GM21786 (cell line): Measurements from ENCODE around the gene RRP8.

ENCODE experiments used
- ATAC-seq: cut with Tn5 transposase; IDR thresholded peaks from one replicate; pipeline ENCODE4 v1.9.1; 2021; ENCODE audit not compliant: unreplicated experiment

RRP8 gene

DNA sequence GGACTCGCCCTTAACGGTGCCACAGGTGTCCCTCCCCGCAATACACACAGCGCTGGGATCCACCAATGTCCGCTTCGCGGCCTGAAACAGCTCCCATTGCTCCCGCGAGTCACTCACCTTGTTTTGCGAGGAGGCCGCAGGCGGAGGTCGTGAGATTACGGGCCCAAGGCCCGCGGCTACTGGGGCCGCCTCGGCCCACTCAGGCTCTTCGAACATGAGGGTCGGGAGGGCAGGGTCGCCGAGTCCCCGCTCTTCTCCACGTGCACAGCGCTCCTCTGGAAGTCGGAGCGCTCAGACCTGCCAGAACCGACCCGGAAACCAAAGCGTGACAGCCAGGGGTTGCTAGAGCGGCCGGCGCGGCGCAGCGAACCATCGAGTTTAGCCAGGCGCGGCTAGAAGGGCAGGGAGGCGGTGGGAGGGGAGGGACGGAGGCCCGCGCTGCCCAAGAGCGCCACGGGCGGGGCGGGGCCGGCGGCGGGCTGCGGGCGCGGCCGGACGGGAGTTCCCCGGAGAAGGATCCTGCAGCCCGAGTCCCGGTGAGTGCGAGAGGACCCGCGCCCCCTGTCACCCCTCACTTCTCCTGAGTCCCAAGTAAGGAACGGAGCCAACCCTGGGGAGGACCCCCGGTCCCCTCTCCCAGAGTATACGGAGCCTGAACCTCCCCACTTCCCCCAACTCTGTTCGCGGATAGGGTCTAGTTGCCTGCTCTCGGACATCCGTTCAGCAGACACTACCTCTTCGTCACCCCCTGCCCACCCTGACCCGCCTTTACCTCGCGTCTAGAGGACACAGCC lies at the start of gene RRP8, which contains the start of gene ILK:
RRP8 (minus strand) TSS at position 330 of the 794 bp plus-strand sequence; CDS start at position 216, 114 bp downstream.
ILK (plus strand) TSS at position 488 of the 794 bp plus-strand sequence. CDS start 498 bp downstream, outside the sequence.
- peak; percentile 58 for ATAC-seq

GRCh38 chr11:6653097-6653496 lies 49.7 kb upstream of the RRP8 start:
- ATAC-seq: no peak

GRCh38 chr11:6652182-6652581 lies 48.8 kb upstream of the RRP8 start:
- no peak for ATAC-seq

- no peak for ATAC-seq
Measured at GRCh38 chr11:6650980-6651379, 47.6 kb upstream of the RRP8 start.

DNA sequence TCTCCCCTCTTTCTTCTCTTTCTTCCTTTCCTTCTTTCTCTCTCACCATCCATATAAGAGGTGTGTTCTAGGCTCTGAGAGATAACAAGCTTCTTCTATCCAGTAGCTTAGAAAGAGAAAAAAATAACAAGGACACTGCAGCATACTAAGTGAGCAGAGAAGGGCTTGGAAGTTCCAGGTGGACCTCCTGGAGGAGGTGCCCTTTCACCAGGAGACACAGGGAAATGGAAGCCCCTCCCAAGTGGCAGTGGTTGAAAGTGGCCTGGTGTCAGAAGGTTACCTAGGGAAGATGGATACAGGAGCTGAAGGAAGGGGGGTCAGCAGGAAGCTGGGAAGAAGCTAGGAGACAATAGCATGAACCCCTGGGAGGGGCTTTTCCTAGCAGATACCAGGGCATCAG lies 46.7 kb upstream of the RRP8 start:
- no peak for ATAC-seq

- no peak for ATAC-seq
Measured at GRCh38 chr11:6648501-6648900, 45.1 kb upstream of the RRP8 start.

DNA sequence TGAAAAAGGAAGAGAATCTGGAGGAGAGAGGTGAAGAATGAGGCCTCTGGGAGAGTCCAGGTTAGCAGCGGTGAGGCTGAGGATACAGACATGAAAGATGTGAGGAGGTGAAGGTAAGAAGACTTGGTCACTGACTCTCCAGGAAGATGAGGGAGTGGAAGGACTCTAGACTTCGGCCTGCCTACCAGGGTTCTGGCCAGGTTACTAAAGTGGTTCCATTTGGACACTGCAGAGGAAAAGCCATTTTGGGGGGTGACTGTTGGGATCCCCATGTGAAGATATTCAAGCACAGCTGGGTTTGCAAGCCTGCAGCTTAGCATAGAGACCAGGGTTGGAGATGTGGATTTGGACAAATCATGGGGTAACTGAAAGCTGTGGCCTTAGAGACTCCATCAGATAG lies 44.4 kb upstream of the RRP8 start:
- ATAC-seq: no peak

DNA sequence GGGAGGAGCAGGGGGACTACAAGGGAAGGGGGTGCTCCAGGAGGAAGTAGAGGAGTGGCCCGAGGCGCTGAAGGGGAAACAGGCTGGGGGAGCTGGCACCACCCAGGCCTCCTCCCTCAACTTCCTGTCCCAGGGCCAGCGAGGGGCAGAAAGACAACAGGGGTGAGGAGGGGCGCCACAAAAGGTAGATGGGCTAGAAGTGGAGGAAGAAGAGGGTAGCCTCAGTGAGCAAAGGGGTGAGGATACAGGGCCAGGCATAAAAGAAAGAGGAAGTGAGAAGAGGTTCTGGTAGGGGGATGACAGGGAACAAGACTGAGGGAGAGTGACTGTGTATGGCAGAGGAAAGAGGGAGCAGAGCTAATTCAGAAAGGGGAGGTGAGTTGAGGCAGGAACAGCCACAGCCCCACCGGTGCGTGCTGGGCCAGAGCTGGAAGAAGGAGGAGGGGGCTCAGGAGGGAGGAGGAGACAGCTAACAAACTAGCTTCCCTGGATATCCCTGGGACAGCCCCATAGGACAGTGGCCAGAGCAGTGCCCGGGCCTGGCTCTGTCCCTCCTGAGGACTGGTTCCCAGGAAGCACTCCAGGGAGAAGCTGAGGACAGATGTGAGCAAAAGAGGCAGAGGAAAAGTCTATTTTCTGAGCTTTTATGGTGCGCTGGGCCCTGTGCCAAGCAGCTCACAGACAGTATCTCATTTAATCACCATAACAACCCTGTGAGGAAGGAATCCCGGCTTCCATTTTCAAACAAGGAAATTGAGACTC lies 43.7 kb upstream of the RRP8 start:
- peak; percentile 93 for ATAC-seq

DNA sequence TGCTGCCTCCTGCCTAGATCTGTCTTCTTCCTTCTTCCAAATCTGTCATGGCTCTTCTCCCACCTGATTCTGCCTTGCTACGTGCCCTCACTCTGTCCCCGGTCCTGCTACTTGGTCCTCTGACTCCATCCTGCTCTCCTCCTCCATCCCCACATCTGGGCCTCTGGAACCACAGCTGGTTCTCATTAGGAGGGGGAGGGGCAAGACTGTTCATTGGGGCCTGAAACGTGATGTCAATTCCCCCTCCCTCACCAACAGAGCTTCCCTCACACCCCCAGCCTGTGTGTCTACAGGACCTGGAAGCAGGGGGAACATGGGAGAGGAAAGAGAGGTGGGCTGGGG lies 43.1 kb upstream of the RRP8 start:
- ATAC-seq: peak; percentile 8

DNA sequence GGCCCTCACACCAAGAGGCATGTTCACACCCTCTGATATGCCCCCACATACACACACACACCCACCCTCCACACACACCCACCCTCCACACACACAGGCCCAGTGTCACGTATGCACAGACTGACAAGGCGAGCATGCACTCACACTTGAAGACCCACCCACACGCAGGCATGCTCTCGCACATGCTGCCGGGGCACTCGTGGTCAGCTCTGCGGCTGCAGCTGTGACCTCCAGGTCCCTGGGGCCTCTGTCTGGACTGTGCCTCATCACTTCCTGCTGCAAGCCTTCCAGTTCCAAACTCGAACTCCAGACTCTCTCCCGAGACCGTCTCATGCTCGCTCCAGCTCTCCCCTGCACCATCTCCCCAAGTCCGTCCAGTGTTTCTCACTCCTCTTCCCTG lies 42.7 kb upstream of the RRP8 start:
- ATAC-seq: no peak

GRCh38 chr11:6642957-6643356 lies 39.5 kb upstream of the RRP8 start:
- ATAC-seq: no peak

GRCh38 chr11:6640985-6641701 lies 37.7 kb upstream of the RRP8 start:
- no peak for ATAC-seq

- ATAC-seq: no peak
Measured at GRCh38 chr11:6640036-6640984, 36.9 kb upstream of the RRP8 start.

DNA sequence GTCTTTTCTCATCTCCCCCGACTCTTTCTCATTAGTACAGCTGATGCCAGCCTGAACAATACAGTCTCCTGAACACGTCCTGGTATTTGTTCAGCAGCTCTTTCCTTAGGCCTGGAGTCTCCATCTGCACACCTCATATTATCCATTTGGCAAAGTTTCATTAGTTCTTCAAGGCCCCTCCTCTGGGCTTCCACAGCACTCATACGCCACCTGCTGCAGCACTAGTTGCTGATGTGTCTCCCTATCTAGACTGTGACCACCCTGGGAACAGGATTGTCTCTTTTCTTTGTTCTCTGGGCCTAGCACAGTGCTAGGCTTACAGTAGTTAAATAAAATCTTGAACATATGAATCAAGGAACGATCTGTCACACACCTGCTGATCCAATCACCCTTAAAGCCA lies 35.0 kb upstream of the RRP8 start:
- ATAC-seq: no peak

- ATAC-seq: no peak
Measured at GRCh38 chr11:6637871-6638270, 34.5 kb upstream of the RRP8 start.

DNA sequence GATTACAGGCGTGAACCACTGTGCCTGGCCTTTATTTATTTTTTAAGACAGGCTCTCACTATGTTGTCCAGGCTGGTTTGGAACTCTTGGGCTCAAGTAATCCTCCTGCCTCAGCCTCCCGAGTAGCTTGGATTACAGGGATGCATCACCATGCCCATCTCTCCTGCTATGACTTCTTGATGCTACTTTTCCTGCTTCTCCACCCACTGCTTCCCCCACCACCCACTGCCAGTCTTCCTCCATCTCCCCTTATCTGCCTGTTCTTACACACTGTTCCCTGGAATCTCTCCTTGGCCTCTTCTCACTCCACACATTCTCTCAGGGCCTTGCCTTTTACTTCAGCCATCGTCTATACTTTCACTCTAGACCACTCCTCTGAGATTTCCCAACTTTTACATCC lies 33.1 kb upstream of the RRP8 start:
- no peak for ATAC-seq

DNA sequence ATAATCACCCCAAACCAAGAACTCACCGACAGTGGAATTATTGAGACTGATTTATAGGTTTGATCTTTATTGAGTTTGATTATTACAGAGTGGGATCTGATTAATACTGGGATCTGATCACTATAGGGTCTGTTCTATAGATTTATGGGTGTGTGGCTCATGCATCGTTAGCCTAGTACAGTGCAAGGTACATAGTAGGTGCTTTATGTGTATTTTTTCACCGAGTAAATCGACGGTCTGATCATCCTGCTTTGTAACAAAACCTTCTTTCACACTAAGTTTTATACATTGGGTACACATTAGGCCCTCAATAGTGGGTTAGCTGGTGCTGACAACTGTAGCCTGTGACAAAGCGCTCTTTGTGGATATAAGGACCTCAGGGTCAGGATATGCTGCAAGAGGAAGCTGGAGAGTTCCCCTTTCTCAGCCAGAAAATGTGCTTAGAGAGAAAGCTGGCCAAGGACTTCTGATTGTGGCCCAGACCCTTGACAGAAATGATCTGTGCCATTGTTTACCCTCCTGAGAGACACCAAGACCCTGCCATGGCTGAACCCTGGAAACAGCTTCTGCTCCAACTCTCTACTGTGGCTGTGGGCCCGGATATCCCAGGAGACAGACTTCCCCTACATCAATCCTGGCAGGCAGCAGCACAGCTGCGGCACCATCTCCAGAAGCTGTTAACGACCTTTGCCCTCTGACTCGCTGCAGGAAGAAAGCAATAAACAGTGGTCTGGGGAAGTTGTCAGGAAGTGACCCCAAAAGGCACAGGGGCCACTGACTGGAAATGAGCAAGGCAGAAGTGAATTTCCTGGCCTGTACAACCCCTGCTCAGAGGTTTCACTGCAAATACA lies 31.9 kb upstream of the RRP8 start:
- no peak for ATAC-seq

GRCh38 chr11:6634534-6634933 lies 31.1 kb upstream of the RRP8 start:
- no peak for ATAC-seq
